Tibial artery (tissue), 4 donors: Measurements from ENCODE around the gene RPTOR.
A peak's percentile ranks its signal among the peaks of the same experiment; 100 is the strongest.

Source experiments
- DNase-seq, 2 donors: peaks; one replicate each; pipeline ENCODE4 v3.0.0-alpha.2; 2019
- H3K27ac ChIP-seq, 2 donors: fragments of 200-600 bp; sonication (generic) in 1 of 2; 1 replicate in 1 of 2; 2 replicates in 1 of 2; pipeline ENCODE4 v1.5.1; 2018 to 2019; ENCODE audit warnings: mild to moderate bottlenecking in 1 of 2
- H3K27me3 ChIP-seq, 2 donors: fragments of 200-600 bp; sonication (generic) in 1 of 2; one replicate each; pipeline versions ENCODE4 v1.5.1 to v1.6.0; 2016 to 2019
- H3K36me3 ChIP-seq, 3 donors: fragments of 200-600 bp; sonication (generic) in 2 of 3; one replicate each; pipeline ENCODE4 v1.5.1; 2016 to 2019; ENCODE audit warnings: mild to moderate bottlenecking in 2 of 3
- H3K4me1 ChIP-seq, 4 donors: fragments of 200-600 bp; sonication (generic) in 2 of 4; 1 replicate in 3 of 4; 2 replicates in 1 of 4; pipeline ENCODE4 v1.5.1; 2016 to 2019
- H3K4me3 ChIP-seq, 2 donors: fragments of 200-600 bp; sonication (generic) in 1 of 2; 1 replicate in 1 of 2; 2 replicates in 1 of 2; pipeline ENCODE4 v1.5.1; 2018 to 2019; ENCODE audit warnings: mild to moderate bottlenecking in 2 of 2
- H3K9me3 ChIP-seq, 3 donors: fragments of 200-600 bp; sonication (generic) in 1 of 3; one replicate each; pipeline ENCODE4 v1.5.1; 2016 to 2019
- CTCF ChIP-seq, 2 experiments: fragments of 200-600 bp in 1 of 2; fragments of 450-650 bp in 1 of 2; IDR thresholded peaks; one replicate each; pipeline ENCODE4 v1.5.1; 2017 to 2019; ENCODE audit warnings: antibody characterized with exemption in 2 of 2, mild to moderate bottlenecking in 1 of 2, moderate library complexity in 1 of 2
- intact Hi-C: fragments of 100-400 bp; cut with DNase I; formaldehyde crosslinking; loops from one replicate; pipeline ENCODE4 v1.15.0; 2023; ENCODE audit warnings: low total_unique reads

RPTOR gene

DNA sequence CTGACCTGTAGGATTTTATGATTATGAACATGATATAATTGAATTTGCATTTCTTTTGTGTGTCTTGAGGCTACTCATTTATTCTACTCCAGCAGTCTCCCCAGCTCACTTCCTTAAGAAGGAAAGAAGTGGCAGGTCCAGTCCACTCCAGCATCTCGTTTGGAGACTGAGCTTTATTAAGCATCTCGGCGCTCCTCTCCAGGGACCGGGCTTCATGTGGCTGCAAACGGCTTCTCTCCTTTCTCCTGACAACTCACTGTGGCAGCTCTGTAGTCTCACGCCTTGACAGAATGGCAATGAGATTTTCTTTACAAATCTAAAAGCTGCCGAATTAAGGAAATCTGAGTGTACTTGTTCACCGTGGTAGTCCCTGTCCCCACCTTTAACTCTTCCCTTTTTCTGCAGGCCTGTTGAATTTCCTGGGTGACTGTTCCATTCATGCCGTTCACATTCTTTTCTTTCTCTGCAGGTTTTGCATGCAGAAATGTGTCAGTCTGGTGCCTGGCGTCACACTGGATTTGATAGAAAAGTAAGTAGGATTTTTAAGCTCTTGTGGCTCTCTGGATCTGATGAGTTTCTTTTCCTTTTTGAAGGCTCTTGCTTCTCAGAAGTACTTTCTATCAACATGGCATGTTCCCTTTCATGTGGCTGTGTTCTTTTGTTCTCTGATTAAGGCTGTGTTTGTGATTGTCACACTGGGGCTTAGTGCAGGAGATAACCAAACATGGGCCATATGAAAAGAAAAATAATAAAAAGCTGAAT lies 246.5 kb downstream of the RPTOR start:
- Histone ChIP-seq H3K27me3 (no peaks in the 10 kb centered on the region), H3K9me3 (no peaks in the 10 kb centered on the region), H3K27ac (peak overlapping the region; percentile 68 to 76), H3K36me3 (no peaks in the 10 kb centered on the region), H3K4me3 (no peak overlapping the region), H3K4me1 (peaks cover 0 to 37% (median 21%) of the 10 kb centered on the region in 4 donors)
- no peak for TF ChIP-seq CTCF (IDR thresholded peaks at IDR 0.05)
- intact Hi-C loops = no loop called here
- no peak for DNase-seq

GRCh38 chr17:80791758-80792284 lies 247.2 kb downstream of the RPTOR start:
- peak overlapping the region; percentile 68 to 76 for H3K27ac ChIP-seq

DNA sequence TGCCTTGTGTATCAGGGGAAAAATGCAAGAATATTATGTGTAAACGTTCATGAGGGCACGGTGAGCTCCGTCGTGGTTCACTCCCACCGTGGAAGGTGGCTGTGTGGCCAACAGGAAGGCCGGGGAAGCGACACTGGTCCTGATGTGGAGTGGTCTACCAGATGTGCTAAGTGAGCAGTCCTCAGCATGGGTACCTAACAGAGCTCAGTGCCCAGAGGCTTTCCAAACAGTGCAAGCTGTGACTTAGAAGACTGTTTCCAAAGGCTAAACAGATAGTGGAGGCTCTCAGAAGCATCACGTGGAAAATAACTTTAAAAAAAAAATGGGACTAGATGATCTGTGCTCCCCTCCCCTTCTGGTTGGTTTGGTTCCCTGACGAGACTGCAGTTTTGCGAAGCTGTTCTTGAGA lies 247.7 kb downstream of the RPTOR start:
- no peaks in the 10 kb centered on the region for H3K36me3 ChIP-seq
- no peak for DNase-seq
- peaks cover 0 to 37% (median 21%) of the 10 kb centered on the region in 4 donors for H3K4me1 ChIP-seq
- no peaks in the 10 kb centered on the region for H3K27me3 ChIP-seq
- TF ChIP-seq CTCF (IDR thresholded peaks at IDR 0.05) = no peak
- H3K9me3 ChIP-seq = no peaks in the 10 kb centered on the region
- H3K4me3 ChIP-seq = no peak overlapping the region
- H3K27ac ChIP-seq = peak overlapping the region; percentile 68 to 76
- intact Hi-C loops = no loop called here

More at GRCh38 chr17:80791758-80792284, 247.2 kb downstream of the RPTOR start:
- peak; percentile 93 to 95 for DNase-seq
- Histone ChIP-seq H3K27me3 (no peaks in the 10 kb centered on the region), H3K9me3 (no peaks in the 10 kb centered on the region), H3K4me1 (peaks cover 0 to 37% (median 21%) of the 10 kb centered on the region in 4 donors), H3K36me3 (no peaks in the 10 kb centered on the region), H3K4me3 (no peak overlapping the region)
- TF ChIP-seq CTCF (IDR thresholded peaks at IDR 0.05) = no peak
- intact Hi-C loops = no loop called here

GRCh38 chr17:80793421-80793820 lies 248.8 kb downstream of the RPTOR start:
- Histone ChIP-seq H3K4me1 (peaks cover 0 to 37% (median 21%) of the 10 kb centered on the region in 4 donors), H3K4me3 (no peak overlapping the region), H3K27me3 (no peaks in the 10 kb centered on the region), H3K36me3 (no peaks in the 10 kb centered on the region), H3K9me3 (no peaks in the 10 kb centered on the region), H3K27ac (peak overlapping the region in 1 of 2 donors; percentile 76)
- intact Hi-C loops = no loop called here
- no peak for DNase-seq
- TF ChIP-seq CTCF (IDR thresholded peaks at IDR 0.05) = no peak

DNA sequence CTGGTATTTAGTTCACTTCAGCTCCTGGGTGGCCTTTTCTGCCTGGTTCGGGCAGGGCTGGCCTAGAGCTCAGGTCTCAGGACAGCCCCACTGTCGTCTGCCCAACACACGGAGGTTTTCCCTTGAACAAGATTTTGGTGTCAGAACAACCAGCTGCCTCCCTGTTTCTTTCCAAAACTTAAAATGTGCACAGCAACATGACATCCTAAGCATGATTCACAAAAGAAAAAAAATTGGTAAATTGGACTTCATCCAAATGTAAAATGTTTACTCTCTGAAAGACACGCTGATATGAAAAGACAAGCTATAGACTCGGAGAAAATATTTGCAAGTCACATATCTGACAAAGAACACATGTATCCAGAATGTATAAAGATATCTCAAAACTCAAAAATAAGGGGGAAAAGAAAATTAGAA lies 249.2 kb downstream of the RPTOR start:
- peaks cover 0 to 37% (median 21%) of the 10 kb centered on the region in 4 donors for H3K4me1 ChIP-seq
- H3K9me3 ChIP-seq = no peaks in the 10 kb centered on the region
- TF ChIP-seq CTCF (IDR thresholded peaks at IDR 0.05) = no peak
- no peaks in the 10 kb centered on the region for H3K36me3 ChIP-seq
- H3K4me3 ChIP-seq = no peak overlapping the region
- intact Hi-C loops = no loop called here
- no peak for DNase-seq
- H3K27ac ChIP-seq = peak overlapping the region in 1 of 2 donors; percentile 76
- H3K27me3 ChIP-seq = no peaks in the 10 kb centered on the region
